Amygdala (tissue), 56 donors: Measurements from ENCODE around the gene ABCE1.
A peak's percentile ranks its signal among the peaks of the same experiment; 100 is the strongest.

Source experiments
- DNase-seq, 56 donors: peaks; one replicate each; lab custom pipeline; 2025; lab: John Stamatoyannopoulos, UW

Gene ABCE1

GRCh38 chr4:145171911-145172310 lies 73.8 kb downstream of the ABCE1 start:
- DNase-seq, result no peak

GRCh38 chr4:145176641-145177432 lies 78.7 kb downstream of the ABCE1 start:
- no peak for DNase-seq

GRCh38 chr4:145177511-145177905 lies 79.4 kb downstream of the ABCE1 start:
- DNase-seq, result no peak

GRCh38 chr4:145177906-145178538 lies 79.9 kb downstream of the ABCE1 start:
- peak in 3 of 56 donors; percentile 8 to 19 (median 14) for DNase-seq

GRCh38 chr4:145178740-145179280 lies 80.7 kb downstream of the ABCE1 start:
- no peak for DNase-seq
